Measurements from ENCODE around the gene KDM7A. TPM values are rescaled to one million over a fixed set of nuclear protein-coding genes. Genes with fewer than 3 reads are reported as not detected.
"Not testable (repeated sequence)": the region's sequence is repeated elsewhere in the genome, so short reads cannot be mapped to it uniquely, and the experiment has no call there.

Gene KDM7A
- total RNA-seq, 2 donors from 2014 or later: 31.8 to 33.4 TPM

DNA sequence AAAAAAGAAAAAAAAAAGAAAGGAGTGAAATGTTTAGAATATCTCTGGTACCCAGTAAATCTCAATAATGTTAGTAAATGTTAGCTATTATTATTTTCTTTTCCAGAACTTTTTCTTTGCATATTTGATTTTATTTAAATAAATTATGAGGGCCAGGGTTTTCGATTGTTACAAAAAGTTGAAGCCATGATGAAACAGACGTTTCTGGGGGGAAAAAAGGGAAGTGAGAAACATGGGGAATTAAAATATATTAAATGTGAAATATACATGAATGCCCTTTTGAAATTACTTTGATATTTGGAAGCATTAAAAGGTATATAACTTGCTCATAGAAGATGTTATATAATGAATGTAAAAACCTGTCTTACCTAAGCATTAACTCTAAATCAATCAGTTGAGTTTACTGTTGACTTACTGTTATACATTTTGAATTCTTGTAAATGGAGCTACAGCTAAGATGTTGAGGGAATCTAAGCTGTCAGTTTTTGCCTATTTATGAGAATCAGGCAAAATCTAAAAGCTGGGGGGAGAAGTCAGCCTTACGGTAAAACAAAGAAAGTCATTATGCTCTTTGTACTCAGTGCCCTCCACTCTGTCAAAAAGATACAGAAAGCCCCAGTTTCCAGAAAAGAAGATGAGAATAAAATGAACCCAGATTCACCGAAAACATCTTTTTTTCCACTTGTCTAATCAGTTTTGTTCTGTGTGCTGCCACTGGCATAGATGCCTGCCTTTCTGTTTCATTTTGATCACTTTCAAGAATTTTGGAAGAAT lies 30.0 kb upstream of the KDM7A start:
- DNase-seq (no peak), ATAC-seq (no peak)
- intact Hi-C loops (cut with DNase I, micrococcal nuclease): no loop called here

GRCh38 chr7:140205600-140205999 lies 28.8 kb upstream of the KDM7A start:
- DNase-seq: no peak
- intact Hi-C loops (cut with DNase I, micrococcal nuclease): no loop called here
- no peak for ATAC-seq

- DNase-seq (no peak), ATAC-seq (no peak)
- intact Hi-C loops (cut with DNase I, micrococcal nuclease): no loop called here
These were observed 26.8 kb upstream of the KDM7A start for GRCh38 chr7:140203556-140203955.

DNA sequence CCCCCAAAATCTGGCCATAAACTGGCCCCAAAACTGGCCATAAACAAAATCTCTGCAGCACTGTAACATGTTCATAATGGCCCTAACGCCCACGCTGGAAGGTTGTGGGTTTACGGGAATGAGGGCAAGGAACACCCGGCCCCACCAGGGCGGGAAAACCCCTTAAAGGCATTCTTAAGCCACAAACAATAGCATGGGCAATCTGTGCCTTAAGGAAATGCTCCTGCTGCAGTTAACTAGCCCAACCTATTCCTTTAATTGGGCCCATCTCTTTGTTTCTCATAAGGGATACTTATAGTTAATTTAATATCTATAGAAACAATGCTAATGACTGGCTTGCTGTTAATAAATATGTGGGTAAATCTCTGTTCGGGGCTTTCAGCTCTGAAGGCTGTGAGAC lies 26.2 kb upstream of the KDM7A start:
- DNase-seq; intact Hi-C loops (cut with DNase I, micrococcal nuclease); ATAC-seq: not testable (repeated sequence)

- DNase-seq (no peak), ATAC-seq (no peak)
- intact Hi-C loops (cut with DNase I, micrococcal nuclease): no loop called here
These were observed 24.6 kb upstream of the KDM7A start for GRCh38 chr7:140201393-140201792.

DNA sequence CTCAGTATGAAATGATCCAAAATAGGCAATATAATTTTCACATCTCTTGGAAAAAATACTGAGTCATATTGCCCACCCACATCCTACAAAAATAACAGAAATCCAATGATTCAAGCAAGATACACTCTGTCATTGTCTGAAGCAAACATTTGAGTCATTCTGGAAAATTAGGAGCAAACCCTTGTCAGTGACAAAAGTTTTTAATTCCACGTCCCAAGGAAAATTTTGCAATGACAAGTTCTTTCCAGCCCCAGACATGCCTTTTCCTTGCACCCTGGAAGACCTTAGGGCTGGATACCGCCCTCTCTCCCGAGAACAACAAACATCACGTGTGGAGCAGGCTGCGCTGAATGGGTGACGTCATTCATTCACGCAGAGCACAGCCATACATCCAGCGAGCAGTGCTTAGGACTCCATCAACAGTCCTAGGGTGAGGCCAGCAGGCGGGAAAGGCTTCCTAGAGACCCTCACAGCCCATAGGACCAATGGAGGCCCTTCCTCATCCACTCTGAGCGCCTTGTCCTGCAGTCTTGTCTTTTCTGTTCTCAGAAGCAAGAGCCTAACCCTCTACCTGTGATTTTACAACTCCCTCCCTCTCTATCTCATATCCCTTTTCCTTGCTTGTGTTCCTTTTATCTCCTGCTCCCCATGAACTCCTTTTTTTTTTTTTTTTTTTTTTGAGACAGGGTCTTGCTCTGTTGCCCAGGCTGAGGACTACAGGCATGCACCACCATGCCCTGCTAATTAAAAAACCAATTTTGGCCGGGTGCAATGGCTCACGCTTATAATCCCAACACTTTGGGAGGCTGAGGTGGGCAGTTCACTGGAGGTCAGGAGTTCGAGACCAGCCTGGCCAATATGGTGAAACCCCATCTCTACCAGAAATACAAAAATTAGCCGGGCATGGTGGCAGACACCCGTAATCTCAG lies 23.5 kb upstream of the KDM7A start:
- ATAC-seq (peak; percentile 99), DNase-seq (peak; percentile 49 to 70)
- intact Hi-C loops (cut with DNase I, micrococcal nuclease): no loop called here

DNA sequence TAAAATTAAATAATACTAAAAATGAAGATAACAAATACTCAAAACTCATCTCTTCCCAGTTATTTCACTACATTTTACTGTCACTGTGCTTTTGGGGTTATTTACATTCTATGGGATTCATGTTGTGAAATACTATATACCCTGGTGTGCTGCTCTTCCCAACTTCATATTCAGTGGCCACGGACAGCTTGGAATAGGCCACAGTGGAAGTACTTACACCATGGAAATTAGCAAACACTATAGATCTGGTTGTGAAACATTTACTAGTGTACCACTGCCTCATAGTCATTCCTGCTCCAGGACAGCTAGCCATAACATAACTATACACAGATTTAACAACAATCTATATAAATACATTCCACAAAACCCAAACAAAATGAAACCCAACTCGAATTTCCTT lies 21.2 kb upstream of the KDM7A start:
- no peak for ATAC-seq
- DNase-seq: no peak
- intact Hi-C loops (cut with DNase I, micrococcal nuclease): no loop called here

- DNase-seq (no peak), ATAC-seq (no peak)
- intact Hi-C loops (cut with DNase I, micrococcal nuclease): no loop called here
These were observed 20.6 kb upstream of the KDM7A start for GRCh38 chr7:140197218-140197890.

- DNase-seq (no peak), ATAC-seq (no peak)
- intact Hi-C loops (cut with DNase I, micrococcal nuclease): no loop called here
These were observed 19.8 kb upstream of the KDM7A start for GRCh38 chr7:140196361-140197217.

GRCh38 chr7:140195859-140196258 lies 19.1 kb upstream of the KDM7A start:
- no peak for DNase-seq

DNA sequence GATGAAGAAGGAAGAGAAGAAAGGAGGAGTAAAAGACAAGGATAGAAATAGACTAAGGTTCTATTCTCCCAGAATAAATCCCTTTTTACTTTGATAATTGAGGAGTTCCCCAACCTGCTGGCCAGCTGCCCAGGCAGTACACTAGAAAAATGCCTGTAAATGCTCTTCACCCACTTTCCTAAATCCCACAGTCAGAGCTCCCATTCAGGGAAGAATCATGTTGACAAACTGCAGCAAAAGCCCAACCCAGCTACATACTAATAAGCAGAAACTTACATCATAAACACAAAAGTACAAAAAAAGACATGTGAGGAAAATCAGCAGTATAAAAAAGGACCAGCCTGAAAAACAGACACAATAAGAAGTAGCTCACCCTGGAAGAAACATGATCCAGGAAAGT lies 15.8 kb upstream of the KDM7A start:
- DNase-seq (no peak), ATAC-seq (no peak)
- intact Hi-C loops (cut with DNase I, micrococcal nuclease): no loop called here

More at GRCh38 chr7:140195859-140196258, 19.1 kb upstream of the KDM7A start:
- ATAC-seq: no peak
- intact Hi-C loops (cut with DNase I, micrococcal nuclease): no loop called here

DNA sequence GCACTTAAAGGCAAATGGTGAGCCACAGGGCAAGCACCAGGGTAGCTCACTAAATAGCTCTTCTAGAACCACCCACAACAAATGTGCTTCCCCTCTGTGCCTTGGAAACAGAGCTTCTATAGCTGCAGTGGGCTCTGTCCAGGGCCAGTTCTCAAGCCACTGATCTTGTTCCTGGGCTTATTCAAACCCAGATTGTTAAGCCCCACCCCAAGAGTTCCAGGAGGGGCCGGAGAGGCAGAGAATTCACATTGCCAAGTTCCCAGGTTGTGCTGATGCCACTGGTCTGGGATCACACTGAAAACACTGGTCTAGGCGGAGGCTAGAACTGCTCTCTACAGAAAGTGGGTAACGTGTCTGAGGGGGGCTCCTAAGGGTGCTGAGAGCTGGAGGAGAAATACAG lies 15.4 kb upstream of the KDM7A start:
- intact Hi-C loops (cut with DNase I, micrococcal nuclease): no loop called here
- DNase-seq: no peak
- peak; percentile 33 for ATAC-seq

- DNase-seq (no peak), ATAC-seq (no peak)
- intact Hi-C loops (cut with DNase I, micrococcal nuclease): no loop called here
These were observed 13.8 kb upstream of the KDM7A start for GRCh38 chr7:140190588-140190987.

- intact Hi-C loops (cut with DNase I, micrococcal nuclease): no loop called here
- DNase-seq: no peak
- ATAC-seq: no peak
These were observed 13.1 kb upstream of the KDM7A start for GRCh38 chr7:140189917-140190316.

DNA sequence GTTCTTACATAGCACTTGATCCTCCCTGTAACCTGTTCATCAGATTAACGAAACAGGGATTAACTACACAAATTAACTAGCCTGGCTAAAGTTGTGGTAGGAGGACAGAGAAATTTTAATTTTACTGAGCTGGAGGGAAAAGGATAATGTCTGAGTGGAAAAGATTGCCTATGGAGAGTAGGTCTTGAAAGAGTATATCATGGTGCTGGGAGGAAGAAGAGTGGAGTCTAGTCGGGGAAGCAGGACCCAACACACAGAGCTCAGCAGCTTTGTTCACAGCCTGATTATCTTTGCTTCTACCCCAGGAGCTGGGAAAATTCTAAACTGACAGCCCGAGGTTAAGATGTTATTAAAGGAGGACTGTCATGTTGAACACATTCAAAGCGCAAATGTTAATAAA lies 6.1 kb upstream of the KDM7A start:
- ATAC-seq: no peak
- no peak for DNase-seq
- intact Hi-C loops (cut with DNase I, micrococcal nuclease): no loop called here

DNA sequence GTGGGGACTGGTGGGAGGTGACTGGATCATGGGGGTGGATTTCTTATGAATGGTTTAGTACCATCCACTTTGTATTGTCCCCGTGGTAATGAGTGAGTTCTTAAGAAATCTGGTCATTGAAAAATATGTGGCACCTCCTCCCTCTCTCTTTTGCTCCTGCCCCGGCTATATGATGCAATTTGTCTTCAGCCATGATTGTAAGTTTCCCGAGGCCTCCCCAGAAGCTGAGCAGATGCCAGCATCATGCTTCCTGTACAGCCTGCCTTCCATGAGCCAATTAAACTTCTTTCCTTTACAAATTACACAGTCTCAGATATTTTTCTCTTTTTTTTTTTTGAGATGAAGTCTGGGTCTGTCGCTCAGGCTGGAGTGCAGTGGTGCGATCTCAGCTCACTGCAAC lies 2.6 kb upstream of the KDM7A start:
- intact Hi-C loops (cut with DNase I, micrococcal nuclease): loop anchor here in 1 of 2 donors (10.0 kb wide), 1 partner anchor 55 kb away; no protein-coding TSS in a partner anchor
- ATAC-seq: no peak

DNA sequence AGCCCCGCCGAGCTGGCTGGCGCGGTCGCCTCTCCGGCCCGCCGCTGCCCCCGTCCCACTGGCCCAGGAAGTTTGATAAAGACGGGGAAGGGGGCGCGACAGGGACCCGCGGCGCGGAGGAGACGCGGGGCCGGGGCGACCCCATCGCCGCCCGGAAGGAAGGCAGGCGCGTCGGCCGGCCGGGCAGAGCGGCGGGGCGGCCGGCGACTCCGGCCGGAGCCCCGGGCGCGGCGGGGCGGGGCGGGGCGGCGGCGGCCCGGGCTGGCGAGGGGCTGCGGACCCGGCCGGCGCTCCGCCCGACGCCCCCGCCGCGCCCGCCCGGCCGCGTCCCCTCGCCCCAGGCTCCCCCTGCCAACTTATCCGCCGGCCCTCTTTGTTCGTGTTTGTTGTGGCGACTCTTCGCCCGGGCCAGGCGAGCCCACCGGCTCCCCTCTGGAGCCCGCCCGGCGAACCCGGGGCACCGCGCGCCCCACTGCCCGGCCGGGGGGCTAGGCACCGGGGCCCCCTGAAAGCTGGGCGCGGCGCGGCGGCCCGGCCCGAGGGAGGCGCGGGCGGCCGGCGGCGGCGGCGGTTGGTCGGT lies 571 bp downstream of the KDM7A start:
- ATAC-seq (no peak), DNase-seq (no peak)
- intact Hi-C loops (cut with DNase I, micrococcal nuclease): loop anchor here in 1 of 2 donors (10.0 kb wide), 1 partner anchor 59 kb away; no protein-coding TSS in a partner anchor

More for the DNA sequence above, 2.6 kb upstream of the KDM7A start:
- DNase-seq: no peak

Measured in left colon (tissue), 2 donors.